Activated CD4-positive, alpha-beta T cell treated with anti-CD3 and anti-CD28 coated beads, Interleukin-2, amount 50 U/mL, for 48 hours (primary cell): ENCODE data around the gene FILIP1L.

ENCODE experiments used
- DNase-seq, 2 experiments: peaks; one replicate each; pipeline ENCODE4 v3.0.0-alpha.2; 2020

FILIP1L gene

DNA sequence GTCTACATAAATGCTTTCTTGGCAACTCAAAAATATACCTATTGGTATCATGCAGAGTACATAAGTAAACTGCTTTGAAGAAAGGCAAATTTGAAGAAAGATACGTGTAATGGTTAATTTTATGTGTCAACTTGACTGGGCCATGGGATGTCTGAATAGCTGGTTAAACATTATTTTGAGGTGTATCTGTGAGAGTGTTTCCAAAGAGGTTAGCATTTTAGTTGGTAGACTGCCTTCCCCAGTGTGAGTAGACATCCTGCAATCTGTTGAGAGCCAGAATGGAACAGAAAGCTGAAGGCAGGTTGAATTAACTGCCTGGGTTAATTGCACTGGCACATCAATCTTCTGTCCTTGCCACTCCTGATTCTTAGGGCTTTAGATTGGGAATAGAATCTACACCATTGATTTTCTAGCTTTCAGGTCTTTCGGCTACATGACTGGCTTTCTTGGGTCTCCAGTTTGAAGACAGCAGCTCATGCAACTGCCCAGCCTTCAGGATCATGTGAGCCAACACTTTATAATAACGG is 198.3 kb downstream of the FILIP1L start:
- no peak for DNase-seq

DNA sequence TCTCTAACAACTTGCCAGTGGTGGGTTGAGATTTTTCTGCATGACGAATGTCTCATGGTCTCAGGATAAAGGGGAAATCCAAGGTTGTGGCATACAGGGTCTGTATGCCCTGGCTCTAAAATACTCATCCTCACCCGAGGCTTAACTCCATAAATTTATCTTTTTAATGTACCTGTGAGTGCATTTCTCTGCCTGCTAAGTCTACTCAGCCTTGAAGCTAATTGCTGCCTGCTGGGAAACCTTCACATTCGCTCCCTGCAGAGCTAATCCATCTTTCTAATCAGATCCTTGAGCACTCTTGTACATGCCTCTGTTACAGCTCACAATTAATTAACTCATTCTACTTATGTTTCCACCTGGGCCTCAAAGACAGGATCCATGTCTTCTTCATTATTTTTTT is 202.9 kb downstream of the FILIP1L start:
- DNase-seq = no peak

DNA sequence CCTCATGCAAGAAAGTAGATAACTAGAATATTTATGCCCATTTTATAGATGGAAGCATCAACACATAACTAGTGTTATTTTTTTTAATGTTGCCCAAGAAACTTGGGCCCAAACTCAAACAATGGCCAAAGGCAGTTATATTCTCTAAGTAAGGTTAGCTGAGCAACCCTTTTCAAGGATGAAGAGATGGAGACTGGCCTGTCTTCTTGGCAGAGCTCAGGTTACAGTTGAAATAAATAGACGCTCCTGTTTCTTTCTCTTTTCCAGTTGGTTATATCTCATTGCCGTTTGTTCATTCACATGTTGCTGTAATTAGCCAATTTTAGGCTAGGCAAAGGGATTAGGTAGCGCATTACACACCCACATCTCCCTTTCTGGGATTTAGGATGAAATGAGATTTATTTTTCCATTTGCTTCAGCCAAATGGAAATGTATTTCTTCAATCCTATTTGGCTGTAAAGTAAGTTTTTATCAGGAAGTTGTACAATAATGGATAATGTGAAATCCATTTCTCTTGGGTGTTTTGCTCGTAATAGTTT is 203.5 kb downstream of the FILIP1L start:
- DNase-seq = no peak

DNA sequence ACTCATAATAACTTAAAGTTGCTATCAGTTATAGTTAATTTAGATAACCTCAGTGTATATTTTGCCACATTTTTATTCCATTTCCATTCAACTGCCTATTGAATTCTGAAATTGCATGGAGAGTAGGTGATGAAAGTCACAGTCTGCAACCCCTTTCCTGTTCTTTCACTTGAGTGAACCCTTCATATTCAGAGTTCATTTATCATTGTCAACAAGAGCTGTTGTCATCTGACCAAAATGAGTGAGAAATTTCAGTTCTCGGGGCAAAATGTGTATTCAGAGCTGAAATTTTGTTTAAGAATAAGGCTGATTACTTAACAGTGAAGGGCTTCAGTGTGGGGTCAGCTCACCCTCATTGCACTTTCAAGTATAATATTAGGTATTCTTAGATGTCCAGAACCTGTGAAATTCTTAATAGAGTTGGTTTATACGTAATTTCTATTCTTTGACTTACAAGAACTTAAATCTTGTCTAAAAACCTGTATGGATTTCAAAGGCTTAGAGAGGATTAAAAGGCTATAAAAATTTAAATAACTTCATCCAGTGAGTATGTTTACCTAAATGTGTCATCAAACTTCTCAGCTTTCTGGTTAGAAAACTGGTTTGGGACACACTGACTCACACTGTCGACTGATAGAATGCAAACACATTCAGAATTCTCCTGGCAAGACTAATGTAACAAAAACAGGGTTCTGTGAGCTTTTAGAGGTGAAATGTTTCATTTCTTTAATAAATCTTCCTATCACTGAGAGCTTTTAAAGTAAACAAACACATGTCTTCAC is 204.4 kb downstream of the FILIP1L start:
- no peak for DNase-seq

DNA sequence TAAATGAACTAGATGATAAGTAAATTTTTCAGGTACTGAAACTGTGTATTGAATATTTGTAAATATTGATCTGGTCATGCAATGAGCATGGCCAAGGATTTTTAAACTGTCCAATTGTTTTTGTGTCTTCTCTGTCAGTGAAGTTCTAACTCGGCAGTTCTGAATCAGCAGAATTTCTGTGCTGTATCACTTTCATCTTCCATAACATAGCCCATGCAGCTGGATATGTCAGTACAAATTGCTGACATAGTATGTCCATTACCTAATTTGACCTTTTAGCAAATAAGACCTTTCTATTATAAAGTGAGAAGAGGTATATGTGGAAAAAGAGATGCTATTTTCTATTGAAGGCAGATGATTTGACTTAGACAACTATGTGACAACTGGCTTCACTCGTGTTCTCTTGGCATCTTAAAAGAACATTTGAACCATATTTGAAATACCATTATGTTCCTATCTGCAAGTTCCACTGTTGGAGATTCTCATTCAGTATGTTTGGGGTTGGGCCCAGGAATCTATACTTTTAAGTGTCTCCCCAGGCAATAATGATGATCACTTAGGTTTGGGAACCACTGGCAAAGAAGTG is 206.2 kb downstream of the FILIP1L start:
- no peak for DNase-seq

DNA sequence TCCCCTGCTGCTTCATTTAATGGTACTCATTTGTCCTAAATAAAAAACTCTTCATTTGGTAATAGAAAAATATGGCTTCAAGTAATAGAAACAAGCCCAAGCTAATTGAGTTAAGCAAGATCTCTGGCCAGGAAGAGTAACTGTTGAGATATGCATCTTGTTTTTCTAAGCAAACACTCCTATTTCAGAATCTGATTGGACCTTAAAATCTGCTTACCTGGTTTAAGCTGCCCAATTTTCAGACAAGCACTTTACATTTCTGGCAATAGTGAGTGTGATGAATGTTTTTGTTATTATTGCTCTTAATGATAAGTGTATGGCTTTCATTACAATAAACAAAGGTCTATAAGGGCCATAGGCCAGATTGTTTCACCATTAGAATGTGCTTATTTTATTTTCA is 210.4 kb downstream of the FILIP1L start:
- no peak for DNase-seq

DNA sequence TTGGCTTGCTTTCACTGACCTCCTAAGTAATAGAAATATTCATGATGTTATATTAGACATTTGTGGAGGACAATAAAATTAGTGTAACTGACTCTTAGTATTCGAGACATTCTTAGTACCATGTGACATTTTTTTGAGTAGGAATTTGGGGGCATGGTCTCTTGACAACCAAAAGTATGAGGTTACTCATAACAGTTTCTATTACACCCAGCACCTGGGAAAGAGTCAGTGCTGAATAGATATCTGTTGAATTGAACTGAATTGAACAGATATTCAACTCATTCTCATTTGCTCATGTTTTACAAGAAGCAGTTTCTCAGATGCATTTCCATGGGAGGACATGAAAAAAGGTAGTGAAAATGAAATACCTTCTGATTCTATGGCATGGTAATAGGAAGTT is 212.2 kb downstream of the FILIP1L start:
- DNase-seq = no peak

DNA sequence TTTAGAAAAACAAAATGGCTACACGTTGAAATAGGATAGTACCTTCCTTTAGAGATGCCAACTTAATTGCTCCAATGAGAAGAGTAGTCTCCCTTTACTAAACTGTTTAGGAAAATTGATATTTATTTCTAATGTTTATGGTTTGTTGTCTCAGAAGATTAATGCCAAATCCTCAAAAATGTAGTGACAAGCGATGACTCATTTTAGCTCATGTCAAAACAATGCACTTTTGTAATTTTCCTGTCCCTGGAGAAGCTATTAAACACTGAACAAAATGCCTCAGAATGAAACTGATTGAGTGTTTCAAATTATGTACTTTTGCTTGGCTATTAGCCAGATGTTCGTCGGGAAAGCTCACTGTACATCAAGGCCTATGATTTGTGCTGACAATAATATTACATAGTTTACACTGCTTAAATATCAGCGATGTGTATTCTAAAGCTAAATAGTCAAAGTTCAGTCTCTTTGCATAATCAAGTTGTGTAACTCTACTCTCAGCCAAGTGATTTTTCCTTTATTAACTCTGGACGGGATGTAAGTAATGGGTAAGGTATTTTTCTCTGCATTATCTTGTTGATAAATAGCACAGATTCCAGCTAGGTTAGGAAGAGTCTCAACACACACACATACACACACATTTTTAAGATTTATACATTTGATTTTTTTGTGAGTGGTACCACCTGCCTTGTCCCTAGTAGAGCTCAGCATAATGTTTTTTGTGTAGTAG is 212.9 kb downstream of the FILIP1L start:
- DNase-seq = no peak

DNA sequence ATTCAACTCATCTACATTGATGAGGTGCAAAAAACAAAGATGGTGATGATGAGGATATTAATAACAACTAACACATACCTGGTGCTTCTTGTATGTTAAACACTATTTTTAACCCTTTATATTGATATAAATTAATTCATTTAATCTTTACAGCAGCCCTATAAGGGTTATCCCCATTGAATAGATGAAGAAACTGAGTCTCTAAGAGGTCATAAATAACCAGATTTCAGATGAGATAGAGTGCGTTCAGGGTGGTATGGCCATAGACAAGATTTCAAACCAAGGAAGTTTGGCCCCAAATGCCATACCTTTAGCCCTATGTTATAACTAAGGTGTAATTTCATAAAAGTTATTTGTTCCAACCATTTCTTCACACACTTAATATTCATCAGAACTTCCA is 214.1 kb downstream of the FILIP1L start:
- no peak for DNase-seq

DNA sequence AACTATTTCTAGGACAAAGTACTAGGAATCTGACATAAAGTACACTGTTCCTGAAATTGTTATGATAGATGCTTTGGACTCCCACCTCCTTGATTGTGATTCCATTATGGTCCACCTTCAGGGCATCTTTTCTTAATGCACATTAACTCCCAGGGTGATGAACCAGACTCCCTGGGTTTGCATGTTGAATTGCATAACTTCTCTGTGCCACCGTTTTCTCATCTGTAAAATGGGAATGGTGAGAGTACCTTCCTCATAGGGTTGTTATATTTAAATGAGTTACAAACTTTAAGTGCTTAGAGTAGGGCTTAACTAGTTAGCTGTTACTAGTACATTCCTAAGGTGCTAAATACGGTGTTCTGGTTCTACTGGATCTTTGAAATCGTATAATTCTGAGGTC is 214.7 kb downstream of the FILIP1L start:
- no peak for DNase-seq

DNA sequence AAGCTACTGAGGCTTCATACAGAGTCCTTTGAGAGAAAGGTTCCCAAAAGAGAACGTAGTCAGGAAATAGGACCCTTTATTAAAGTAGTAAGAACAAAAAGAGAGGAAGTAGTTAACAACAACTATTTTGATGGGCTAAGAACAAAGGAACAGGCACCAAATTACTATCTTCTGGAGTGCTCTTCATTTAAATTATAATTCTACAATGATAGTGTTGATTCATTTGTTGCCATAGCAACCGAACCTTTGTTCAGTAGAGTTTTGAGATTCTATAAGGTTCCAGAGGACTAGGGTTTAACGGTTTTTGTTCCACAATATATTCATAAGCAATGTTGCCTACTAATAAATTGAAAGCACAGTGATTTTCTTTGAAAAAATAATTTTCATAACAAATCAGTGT is 217.8 kb downstream of the FILIP1L start:
- no peak for DNase-seq

DNA sequence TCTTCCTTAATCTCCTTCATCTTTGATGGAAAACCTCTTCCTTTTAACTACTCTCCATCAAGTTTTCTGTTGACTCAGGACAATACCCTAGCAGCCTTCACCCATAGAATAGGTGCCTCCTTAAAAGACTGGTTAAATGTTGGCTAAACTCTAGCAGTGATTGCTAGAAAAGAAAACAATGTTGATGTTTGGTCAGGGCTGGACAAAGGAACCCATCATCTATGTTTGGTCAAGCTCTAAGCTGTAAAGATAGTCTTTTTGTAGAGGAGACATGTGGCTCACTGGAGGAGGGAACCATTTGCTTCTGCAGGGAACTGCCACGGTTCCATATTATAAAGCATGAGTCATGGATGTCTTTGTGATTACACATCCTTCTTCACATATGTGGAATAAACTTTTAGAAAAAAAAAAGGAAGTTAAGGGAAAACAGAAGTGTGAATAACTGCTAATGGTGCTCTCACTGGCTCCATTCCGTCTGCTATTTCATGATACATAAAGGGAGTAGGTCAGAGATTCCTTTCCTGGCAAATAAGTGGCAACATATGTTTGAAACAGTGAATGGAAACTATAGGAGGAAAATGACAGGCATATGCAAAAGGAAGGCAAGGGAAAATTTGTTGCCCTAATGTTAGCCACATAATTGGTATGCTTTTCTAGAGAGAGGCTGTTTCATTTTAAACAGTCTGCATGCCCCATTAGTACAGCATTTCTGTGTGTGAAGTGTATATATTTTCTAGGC is 218.4 kb downstream of the FILIP1L start:
- no peak for DNase-seq

DNA sequence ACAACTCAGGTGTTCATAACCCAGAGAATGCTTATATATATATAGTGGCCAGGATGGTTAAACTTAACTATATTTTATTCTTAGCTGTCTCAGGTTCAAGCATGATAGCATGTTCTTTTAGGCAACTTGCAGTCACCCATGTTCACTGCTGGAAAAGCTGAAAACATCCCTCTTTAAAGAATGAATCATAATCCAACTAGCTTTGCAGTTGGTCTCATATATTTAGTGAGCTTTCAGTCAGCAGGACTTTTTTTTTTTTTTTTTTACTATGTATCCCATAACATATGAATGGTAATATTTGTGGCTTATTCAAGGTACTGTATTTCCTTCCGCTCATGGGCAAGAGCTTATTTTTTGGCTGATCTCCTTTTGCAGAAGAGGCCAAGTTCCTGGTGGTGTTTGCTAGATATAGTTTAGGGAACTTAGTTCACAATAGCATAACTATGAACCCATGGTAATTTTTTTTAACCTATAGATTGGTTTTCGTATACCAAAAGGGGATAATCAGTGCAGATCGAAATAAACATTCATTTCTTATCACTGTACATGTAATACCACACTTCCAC is 219.1 kb downstream of the FILIP1L start:
- no peak for DNase-seq

DNA sequence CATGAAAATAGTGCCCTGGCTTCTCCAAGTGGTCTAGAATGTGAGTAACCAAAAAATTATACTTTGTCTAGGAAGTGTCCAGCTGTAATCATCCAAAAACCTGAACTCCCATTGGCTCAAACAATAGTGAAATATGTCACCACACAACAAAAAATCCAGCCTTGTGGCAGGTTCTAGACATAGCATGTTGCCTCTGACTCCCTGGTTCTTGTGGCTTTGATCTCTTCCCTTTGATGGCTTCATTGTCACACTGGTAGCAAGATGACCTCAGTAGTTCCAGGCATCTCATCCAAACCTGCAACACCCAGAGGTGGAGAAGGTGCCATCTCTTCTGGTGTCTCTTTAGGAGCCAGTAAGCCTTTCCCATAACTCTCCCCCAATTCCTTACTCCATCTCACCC is 222.0 kb downstream of the FILIP1L start:
- DNase-seq = no peak

DNA sequence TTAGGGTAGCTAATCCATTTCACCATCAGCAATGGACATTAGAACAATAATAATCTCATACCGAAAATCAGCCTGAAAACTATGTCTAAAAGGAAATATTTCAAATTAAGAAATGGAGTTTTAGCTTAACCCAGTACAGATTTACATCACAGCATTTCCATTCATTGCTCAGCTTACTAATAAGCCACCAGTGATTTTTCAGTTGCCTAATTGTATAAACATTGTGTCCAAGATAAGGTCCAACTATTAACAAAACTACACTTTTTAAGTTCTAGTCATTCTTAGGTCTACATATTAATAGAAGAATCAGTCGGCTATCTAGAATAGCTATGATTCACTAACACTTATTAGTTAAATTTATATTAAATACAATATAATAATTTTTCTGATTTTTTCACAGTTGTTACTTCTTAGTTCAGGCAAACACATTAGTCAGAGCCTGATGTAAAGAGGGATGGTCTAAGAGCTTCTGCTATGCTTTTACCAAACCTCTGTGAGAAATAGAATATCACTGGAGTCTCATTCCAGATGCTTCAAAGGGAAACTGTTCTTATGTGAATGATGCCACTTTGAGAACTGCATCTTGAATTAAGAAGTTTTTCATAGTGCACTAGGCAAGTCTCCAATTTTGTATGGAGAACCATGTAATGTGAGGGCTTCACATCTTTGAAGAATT is 222.6 kb downstream of the FILIP1L start:
- no peak for DNase-seq

DNA sequence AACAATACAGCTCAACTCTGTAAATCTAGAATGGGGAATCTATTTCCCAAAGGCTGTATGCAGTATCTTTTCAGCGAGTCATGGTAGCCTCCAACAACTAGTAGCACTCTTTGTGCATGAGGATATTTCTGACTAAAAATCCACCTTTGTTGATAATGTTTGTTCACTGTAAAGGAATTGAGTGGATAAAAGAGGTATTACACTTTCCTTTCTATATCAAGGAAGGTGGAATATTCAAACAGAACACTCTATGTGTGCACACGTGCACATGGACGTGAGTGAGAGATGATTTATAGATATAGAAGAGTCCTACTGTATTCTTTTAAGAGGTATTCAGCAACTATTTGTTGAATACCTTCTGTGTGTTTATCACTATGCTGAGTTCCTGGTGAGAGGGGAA is 228.4 kb downstream of the FILIP1L start:
- no peak for DNase-seq

DNA sequence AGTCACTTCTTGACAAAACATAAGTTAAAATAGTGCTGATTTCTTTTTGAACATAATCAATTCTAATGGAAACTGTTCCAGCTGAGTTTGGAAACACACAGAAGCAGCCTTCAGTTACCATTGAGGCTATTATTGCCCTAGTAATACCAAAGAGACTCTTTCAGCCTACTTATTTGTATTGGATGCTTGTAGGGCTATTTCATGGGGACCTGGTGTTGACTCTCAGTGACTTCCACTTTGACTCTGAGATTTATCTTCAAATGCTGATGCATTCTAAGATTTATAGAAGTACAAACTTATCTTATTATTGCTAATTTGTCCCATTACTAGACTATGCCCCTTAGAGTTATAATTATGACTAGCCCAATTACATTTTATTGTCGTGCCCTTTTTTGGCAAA is 229.2 kb downstream of the FILIP1L start:
- no peak for DNase-seq

DNA sequence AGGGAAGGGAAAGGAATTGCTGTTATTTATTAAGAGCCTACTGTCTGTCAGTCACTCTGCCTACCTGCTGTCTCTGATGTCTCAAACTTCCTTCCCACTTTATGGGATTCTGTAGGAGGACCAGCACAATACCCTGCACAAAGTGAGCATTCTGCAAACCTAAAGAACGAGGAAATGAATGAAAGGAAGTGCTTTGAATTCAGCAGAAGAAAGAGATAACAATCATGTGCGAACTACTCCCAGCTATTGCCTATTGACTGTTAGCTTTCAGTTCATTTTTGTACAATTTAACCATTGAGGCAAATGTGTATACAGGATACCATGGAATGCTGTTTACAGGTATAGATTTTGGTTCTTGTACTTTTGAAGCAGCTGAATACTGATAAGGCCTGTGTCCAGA is 229.8 kb downstream of the FILIP1L start:
- no peak for DNase-seq

DNA sequence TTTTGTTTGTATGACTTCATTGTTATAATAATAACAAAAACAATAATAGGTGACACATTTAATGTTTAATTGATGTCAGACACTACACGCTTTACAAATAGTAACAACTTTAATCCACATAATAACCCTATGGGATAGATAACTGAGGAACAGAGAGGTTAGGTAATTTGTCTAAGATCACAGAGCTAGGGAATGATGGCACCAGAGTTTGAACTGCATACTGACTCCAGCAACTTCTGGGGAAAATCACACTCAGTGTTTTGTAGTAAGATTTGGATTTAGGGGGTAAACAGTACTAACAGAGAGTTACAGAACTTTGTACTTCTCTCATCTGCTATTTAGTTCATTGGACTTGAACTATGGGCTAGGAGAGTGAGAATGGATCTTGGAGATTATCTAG is 230.6 kb downstream of the FILIP1L start:
- no peak for DNase-seq

DNA sequence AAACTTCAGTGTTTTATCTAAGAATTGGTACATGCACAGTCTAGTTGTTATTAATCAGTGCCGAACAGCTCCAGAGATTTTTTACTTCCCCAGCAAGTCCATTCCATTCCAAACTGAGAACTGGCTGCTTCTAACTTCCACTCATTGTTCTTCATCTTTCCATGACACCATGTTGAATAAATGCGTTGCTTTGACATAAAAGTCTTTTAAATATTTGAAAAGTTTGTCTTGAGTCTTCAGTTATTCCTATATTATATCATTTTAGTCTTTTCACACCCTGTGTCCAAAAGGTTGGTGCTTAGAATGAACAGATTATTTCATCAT is 231.2 kb downstream of the FILIP1L start:
- DNase-seq = no peak

DNA sequence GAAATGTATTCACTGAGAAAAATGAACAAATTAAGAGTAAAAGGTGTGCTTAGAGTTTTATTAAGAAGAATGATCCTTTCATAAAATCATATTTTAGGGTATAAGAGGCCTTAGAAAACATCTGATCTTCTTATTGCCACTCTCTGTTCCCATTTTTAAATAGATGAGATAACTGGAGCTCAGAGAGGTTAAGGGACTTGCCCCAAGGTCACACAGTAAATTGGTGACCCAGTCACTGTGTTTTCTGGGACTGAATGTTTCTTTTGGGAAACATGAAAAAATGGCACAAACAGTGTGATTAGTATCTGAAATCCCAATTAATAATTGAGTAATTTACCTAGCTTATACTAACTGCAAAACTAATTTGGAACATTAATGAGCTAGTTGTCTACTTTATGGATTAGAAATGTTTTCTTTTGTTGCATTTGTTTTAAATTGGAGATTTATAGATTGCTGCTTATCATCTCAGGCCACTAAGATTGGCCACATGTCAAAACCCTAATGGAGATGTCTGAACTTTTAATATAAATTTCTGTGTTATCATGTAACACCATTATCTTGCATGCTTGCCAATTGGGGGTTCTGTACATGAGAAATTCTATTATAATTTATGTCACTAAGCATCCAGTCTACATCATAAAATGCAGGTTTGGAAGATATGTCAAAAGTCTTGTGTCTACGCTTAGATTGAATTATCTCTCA is 231.7 kb downstream of the FILIP1L start:
- DNase-seq = no peak

DNA sequence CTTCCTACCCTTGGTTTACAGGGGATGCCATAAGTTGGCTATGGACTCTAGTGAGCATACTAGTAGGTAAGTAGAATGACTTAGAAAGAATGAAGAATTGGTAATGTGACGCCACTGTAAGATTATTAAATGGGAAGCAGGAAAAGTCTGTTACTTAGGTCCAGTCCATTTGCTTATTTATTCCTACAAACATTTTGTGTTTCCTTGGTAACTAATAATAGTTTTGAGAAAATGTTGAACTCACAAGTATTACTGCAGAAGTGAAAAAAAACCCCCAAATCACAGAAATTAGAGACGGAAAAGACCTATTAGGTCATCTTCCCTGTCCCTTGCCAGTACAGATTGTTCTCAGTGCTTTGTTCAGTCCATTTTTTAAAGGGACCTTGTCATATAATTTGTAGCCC is 233.2 kb downstream of the FILIP1L start:
- DNase-seq = no peak
